SK-N-SH treated with all-trans-retinoic acid at 6 μM for 48 hours (cell line): Measurements from ENCODE around the gene NCBP2L.

Source experiments
- ATAC-seq: fragments of 200-7000 bp; cut with Tn5 transposase; 3 replicates; pipeline ENCODE4 v1.9.1; 2020; ENCODE audit warnings: mild to moderate bottlenecking, moderate library complexity
- ARNTL ChIP-seq: fragments of 450-650 bp; formaldehyde crosslinking; IDR thresholded peaks from 2 replicates; pipeline ENCODE4 v1.5.0; 2020; ENCODE audit warnings: low read depth, mild to moderate bottlenecking, moderate library complexity, borderline replicate concordance
- BACH2 ChIP-seq: fragments of 250-450 bp; sonication (Bioruptor Pico); IDR thresholded peaks from 2 replicates; pipeline ENCODE4 v1.9.0; 2021; ENCODE audit warnings: mild to moderate bottlenecking, borderline replicate concordance
- CREB5 ChIP-seq: fragments of 250-450 bp; sonication (Bioruptor Pico); IDR thresholded peaks from 2 replicates; pipeline ENCODE4 v1.5.1; 2020; ENCODE audit warnings: low read depth, mild to moderate bottlenecking, moderate library complexity
- CSDC2 ChIP-seq: fragments of 250-450 bp; sonication (Bioruptor Pico); IDR thresholded peaks from 2 replicates; pipeline ENCODE4 v1.5.0; 2020; ENCODE audit warnings: mild to moderate bottlenecking, moderate library complexity
- CSRNP3 ChIP-seq: fragments of 250-450 bp; sonication (Bioruptor Pico); IDR thresholded peaks from 2 replicates; pipeline ENCODE4 v1.5.1; 2021; ENCODE audit warnings: mild to moderate bottlenecking, moderate library complexity
- ESRRG ChIP-seq: fragments of 250-450 bp; sonication (Bioruptor Pico); IDR thresholded peaks from 2 replicates; pipeline ENCODE4 v1.6.1; 2021; ENCODE audit warnings: mild to moderate bottlenecking
- GLIS3 ChIP-seq: fragments of 250-450 bp; sonication (Bioruptor Pico); IDR thresholded peaks from 2 replicates; pipeline ENCODE4 v1.5.0; 2020; ENCODE audit warnings: mild to moderate bottlenecking, moderate library complexity
- ISL1 ChIP-seq: fragments of 250-450 bp; sonication (Bioruptor Pico); IDR thresholded peaks from 2 replicates; pipeline ENCODE4 v2.1.2; 2022; ENCODE audit warnings: mild to moderate bottlenecking, moderate library complexity
- OSR1 ChIP-seq: fragments of 250-450 bp; sonication (Bioruptor Pico); IDR thresholded peaks from 2 replicates; pipeline ENCODE4 v1.8.0; 2022; ENCODE audit warnings: moderate library complexity, mild to moderate bottlenecking, inconsistent platforms
- PATZ1 ChIP-seq: fragments of 250-450 bp; sonication (Bioruptor Pico); IDR thresholded peaks from 2 replicates; pipeline ENCODE4 v1.8.0; 2020; ENCODE audit warnings: mild to moderate bottlenecking, moderate library complexity, borderline replicate concordance
- POU6F1 ChIP-seq: fragments of 250-450 bp; sonication (Bioruptor Pico); IDR thresholded peaks from 2 replicates; pipeline ENCODE4 v1.8.0; 2021; ENCODE audit warnings: low read depth, mild to moderate bottlenecking, moderate library complexity, borderline replicate concordance
- PPARA ChIP-seq: fragments of 250-450 bp; sonication (Bioruptor Pico); IDR thresholded peaks from 2 replicates; pipeline ENCODE4 v1.5.0; 2020; ENCODE audit warnings: mild to moderate bottlenecking, borderline replicate concordance
- RARB ChIP-seq: fragments of 250-450 bp; sonication (Bioruptor Pico); IDR thresholded peaks from 2 replicates; pipeline ENCODE4 v1.8.0; 2021; ENCODE audit warnings: mild to moderate bottlenecking, moderate library complexity
- SNAI2 ChIP-seq: fragments of 250-450 bp; sonication (Bioruptor Pico); IDR thresholded peaks from 2 replicates; pipeline ENCODE4 v1.5.0; 2020; ENCODE audit warnings: mild to moderate bottlenecking, moderate library complexity
- TCF4 ChIP-seq: fragments of 250-450 bp; sonication (Bioruptor Pico); IDR thresholded peaks from 2 replicates; pipeline ENCODE4 v1.8.0; 2021; ENCODE audit warnings: mild to moderate bottlenecking, moderate library complexity, borderline replicate concordance
- TOX ChIP-seq: fragments of 250-450 bp; sonication (Bioruptor Pico); IDR thresholded peaks from 2 replicates; pipeline ENCODE4 v1.8.0; 2021; ENCODE audit warnings: mild to moderate bottlenecking, moderate library complexity, borderline replicate concordance
- TSHZ2 ChIP-seq: fragments of 250-450 bp; sonication (Bioruptor Pico); IDR thresholded peaks from 2 replicates; pipeline ENCODE4 v1.5.0; 2020; ENCODE audit warnings: mild to moderate bottlenecking, moderate library complexity
- ZC3H10 ChIP-seq: fragments of 250-450 bp; sonication (Bioruptor Pico); IDR thresholded peaks from 2 replicates; pipeline ENCODE4 v1.5.1; 2021; ENCODE audit warnings: mild to moderate bottlenecking, moderate library complexity
- ZFP30 ChIP-seq: fragments of 450-650 bp; formaldehyde crosslinking; IDR thresholded peaks from 2 replicates; pipeline ENCODE4 v1.5.0; 2022; ENCODE audit warnings: mild to moderate bottlenecking, moderate library complexity
- ZNF565 ChIP-seq: fragments of 450-650 bp; formaldehyde crosslinking; conservative IDR thresholded peaks from 2 replicates; pipeline ENCODE4 v1.5.0; 2020; ENCODE audit warnings: low read depth, mild to moderate bottlenecking, moderate library complexity
- ZNF70 ChIP-seq: fragments of 450-650 bp; formaldehyde crosslinking; IDR thresholded peaks from 2 replicates; pipeline ENCODE4 v1.5.0; 2020; ENCODE audit warnings: mild to moderate bottlenecking, moderate library complexity
- ZNF8 ChIP-seq: fragments of 450-650 bp; formaldehyde crosslinking; IDR thresholded peaks from 2 replicates; pipeline ENCODE4 v1.5.0; 2020; ENCODE audit warnings: mild to moderate bottlenecking, moderate library complexity

Gene NCBP2L

GRCh38 chrX:107769581-107770317 lies 7.8 kb upstream of the NCBP2L start:
- no peak for TF ChIP-seq TOX (CRISPR knock-in tag)
- no peak for TF ChIP-seq ZNF8 (CRISPR knock-in tag)
- no peak for TF ChIP-seq SNAI2 (CRISPR knock-in tag)
- no peak for TF ChIP-seq ZNF565
- TF ChIP-seq PPARA (CRISPR knock-in tag): no peak
- no peak for TF ChIP-seq GLIS3 (CRISPR knock-in tag)
- no peak for TF ChIP-seq TCF4 (CRISPR knock-in tag)
- no peak for TF ChIP-seq POU6F1 (CRISPR knock-in tag)
- TF ChIP-seq OSR1 (CRISPR knock-in tag): no peak
- TF ChIP-seq BACH2: no peak
- no peak for TF ChIP-seq ZFP30
- no peak for TF ChIP-seq ESRRG (CRISPR knock-in tag)
- TF ChIP-seq ARNTL (CRISPR knock-in tag): no peak
- TF ChIP-seq RARB (CRISPR knock-in tag): no peak
- TF ChIP-seq TSHZ2 (CRISPR knock-in tag): no peak
- TF ChIP-seq CSRNP3: no peak
- no peak for TF ChIP-seq ZNF70 (CRISPR knock-in tag)
- ATAC-seq: no peak

- TF ChIP-seq PATZ1 (CRISPR knock-in tag) (no peak), ZNF70 (CRISPR knock-in tag) (no peak), ZNF8 (CRISPR knock-in tag) (no peak), POU6F1 (CRISPR knock-in tag) (no peak)
- ATAC-seq: no peak
Measured at GRCh38 chrX:107773206-107773605, 4.3 kb upstream of the NCBP2L start.

GRCh38 chrX:107773906-107774435 lies 3.6 kb upstream of the NCBP2L start:
- ATAC-seq: no peak
- no peak for TF ChIP-seq PPARA (CRISPR knock-in tag)
- TF ChIP-seq ISL1 (CRISPR knock-in tag): no peak
- no peak for TF ChIP-seq CSDC2 (CRISPR knock-in tag)
- no peak for TF ChIP-seq ZC3H10 (CRISPR knock-in tag)
- TF ChIP-seq BACH2: no peak
- no peak for TF ChIP-seq CREB5 (CRISPR knock-in tag)
- no peak for TF ChIP-seq TSHZ2 (CRISPR knock-in tag)
- no peak for TF ChIP-seq ZNF565
- no peak for TF ChIP-seq ARNTL (CRISPR knock-in tag)
- no peak for TF ChIP-seq ZFP30
- no peak for TF ChIP-seq TCF4 (CRISPR knock-in tag)
